A673 (cell line): ENCODE data around the gene ZMYND8.

ENCODE experiments used
- EZH2 ChIP-seq: fragments of 200-600 bp; sonication (generic); IDR thresholded peaks from 2 replicates; pipeline ENCODE4 v1.6.1; 2017; ENCODE audit warnings: borderline replicate concordance, low read depth, mild to moderate bottlenecking, mixed read lengths, antibody characterized with exemption, low read length; ENCODE audit not compliant: poor library complexity, severe bottlenecking
- TF ChIP-seq, protein P1 (sequence below): fragments of 300-800, 200-600 bp; sonication (generic); conservative IDR thresholded peaks from 2 replicates; pipeline ENCODE4 v1.5.1; 2017; ENCODE audit warnings: low read depth, mild to moderate bottlenecking, antibody characterized with exemption, low read length, moderate library complexity, mixed read lengths

DNA sequence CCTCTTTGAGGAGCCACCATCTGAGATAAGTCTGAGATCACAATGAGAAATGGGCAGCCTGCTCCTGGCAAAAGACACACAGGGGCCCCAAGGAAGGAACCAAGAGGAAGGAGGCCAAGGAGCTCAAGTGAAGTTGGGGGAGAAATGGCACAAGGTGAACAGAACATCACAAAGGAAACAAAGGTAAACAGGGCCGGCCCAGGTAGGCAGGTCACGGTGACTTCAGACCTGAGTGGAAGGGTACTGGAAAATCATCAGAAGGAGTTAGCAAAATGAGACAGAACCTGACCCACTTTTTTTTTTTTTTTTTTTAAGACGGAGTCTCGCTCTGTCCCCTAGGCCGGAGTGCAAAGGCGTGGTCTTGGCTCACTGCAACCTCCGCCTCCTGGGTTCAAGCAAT, 11.3 kb downstream of the ZMYND8 start:
- TF ChIP-seq, protein P1, sequence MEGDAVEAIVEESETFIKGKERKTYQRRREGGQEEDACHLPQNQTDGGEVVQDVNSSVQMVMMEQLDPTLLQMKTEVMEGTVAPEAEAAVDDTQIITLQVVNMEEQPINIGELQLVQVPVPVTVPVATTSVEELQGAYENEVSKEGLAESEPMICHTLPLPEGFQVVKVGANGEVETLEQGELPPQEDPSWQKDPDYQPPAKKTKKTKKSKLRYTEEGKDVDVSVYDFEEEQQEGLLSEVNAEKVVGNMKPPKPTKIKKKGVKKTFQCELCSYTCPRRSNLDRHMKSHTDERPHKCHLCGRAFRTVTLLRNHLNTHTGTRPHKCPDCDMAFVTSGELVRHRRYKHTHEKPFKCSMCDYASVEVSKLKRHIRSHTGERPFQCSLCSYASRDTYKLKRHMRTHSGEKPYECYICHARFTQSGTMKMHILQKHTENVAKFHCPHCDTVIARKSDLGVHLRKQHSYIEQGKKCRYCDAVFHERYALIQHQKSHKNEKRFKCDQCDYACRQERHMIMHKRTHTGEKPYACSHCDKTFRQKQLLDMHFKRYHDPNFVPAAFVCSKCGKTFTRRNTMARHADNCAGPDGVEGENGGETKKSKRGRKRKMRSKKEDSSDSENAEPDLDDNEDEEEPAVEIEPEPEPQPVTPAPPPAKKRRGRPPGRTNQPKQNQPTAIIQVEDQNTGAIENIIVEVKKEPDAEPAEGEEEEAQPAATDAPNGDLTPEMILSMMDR: no peak
- TF ChIP-seq EZH2: no peak
